Measurements from ENCODE around the gene NID1.

The NID1 gene

GRCh38 chr1:235980976-235981375, 83.9 kb downstream of the NID1 start:
- no peak for DNase-seq
- no peaks in the 10 kb centered on the region for H3K9me3 ChIP-seq (replicated peaks; ENCODE audit: insufficient read depth, low read length)
- no peaks in the 10 kb centered on the region for H3K9me2 ChIP-seq (replicated peaks; ENCODE audit: insufficient read depth, low read length)
- H3K9ac ChIP-seq (ENCODE audit: low read length), result no peak overlapping the region
- no peak overlapping the region for H3K27ac ChIP-seq (ENCODE audit: low read length)
- no peak overlapping the region for H3K4me3 ChIP-seq (ENCODE audit: low read length)
- H3K27me3 ChIP-seq (replicated peaks; ENCODE audit: insufficient read depth, low read length), result no peaks in the 10 kb centered on the region
- H3F3A ChIP-seq (ENCODE audit: insufficient read depth, low read length), result no peaks in the 10 kb centered on the region
- TF ChIP-seq CTCF (IDR thresholded peaks at IDR 0.05; ENCODE audit: low read length), result no peak
- H2AFZ ChIP-seq (ENCODE audit: low read length), result 0 out of 2 replicates have a peak overlapping the region, but pooled peaks have one; percentile 1
- H3K4me1 ChIP-seq (ENCODE audit: low read length), result no peaks in the 10 kb centered on the region
- H3K36me3 ChIP-seq (replicated peaks; ENCODE audit: insufficient read depth, low read length), result no peaks in the 10 kb centered on the region
- no peaks in the 10 kb centered on the region for H4K20me1 ChIP-seq (ENCODE audit: insufficient read depth, low read length)
- H3K4me2 ChIP-seq (ENCODE audit: low read depth, low read length), result no peak overlapping the region
- H3K79me2 ChIP-seq (ENCODE audit: low read length), result no peaks in the 10 kb centered on the region

- H3K4me3 ChIP-seq (ENCODE audit: low read length), result no peak overlapping the region
- no peaks in the 10 kb centered on the region for H4K20me1 ChIP-seq (ENCODE audit: insufficient read depth, low read length)
- H3K36me3 ChIP-seq (replicated peaks; ENCODE audit: insufficient read depth, low read length), result no peaks in the 10 kb centered on the region
- no peaks in the 10 kb centered on the region for H3K9me2 ChIP-seq (replicated peaks; ENCODE audit: insufficient read depth, low read length)
- no peaks in the 10 kb centered on the region for H3K9me3 ChIP-seq (replicated peaks; ENCODE audit: insufficient read depth, low read length)
- no peaks in the 10 kb centered on the region for H3K27me3 ChIP-seq (replicated peaks; ENCODE audit: insufficient read depth, low read length)
- H3K4me2 ChIP-seq (ENCODE audit: low read depth, low read length), result no peak overlapping the region
- H2AFZ ChIP-seq (ENCODE audit: low read length), result no peak overlapping the region
- TF ChIP-seq EZH2phosphoT487 (IDR thresholded peaks at IDR 0.05; ENCODE audit: low read length), result no peak
- TF ChIP-seq EZH2 (optimal IDR thresholded peaks at IDR 0.05; ENCODE audit: low read depth, low read length), result no peak
- no peak for TF ChIP-seq CTCF (IDR thresholded peaks at IDR 0.05; ENCODE audit: low read length)
- H3F3A ChIP-seq (ENCODE audit: insufficient read depth, low read length), result no peaks in the 10 kb centered on the region
- no peaks in the 10 kb centered on the region for H3K4me1 ChIP-seq (ENCODE audit: low read length)
- H3K79me2 ChIP-seq (ENCODE audit: low read length), result no peaks in the 10 kb centered on the region
- no peak for DNase-seq
- H3K9ac ChIP-seq (ENCODE audit: low read length), result no peak overlapping the region
- no peak overlapping the region for H3K27ac ChIP-seq (ENCODE audit: low read length)
These were observed 85.1 kb downstream of the NID1 start for GRCh38 chr1:235979716-235980333.

- no peaks in the 10 kb centered on the region for H3K9me3 ChIP-seq (replicated peaks; ENCODE audit: insufficient read depth, low read length)
- H3K9me2 ChIP-seq (replicated peaks; ENCODE audit: insufficient read depth, low read length), result no peaks in the 10 kb centered on the region
- no peaks in the 10 kb centered on the region for H3K4me1 ChIP-seq (ENCODE audit: low read length)
- H4K20me1 ChIP-seq (ENCODE audit: insufficient read depth, low read length), result no peaks in the 10 kb centered on the region
- no peak overlapping the region for H2AFZ ChIP-seq (ENCODE audit: low read length)
- no peaks in the 10 kb centered on the region for H3K27me3 ChIP-seq (replicated peaks; ENCODE audit: insufficient read depth, low read length)
- no peak overlapping the region for H3K27ac ChIP-seq (ENCODE audit: low read length)
- no peak overlapping the region for H3K9ac ChIP-seq (ENCODE audit: low read length)
- TF ChIP-seq EZH2 (optimal IDR thresholded peaks at IDR 0.05; ENCODE audit: low read depth, low read length) (no peak), CTCF (IDR thresholded peaks at IDR 0.05; ENCODE audit: low read length) (no peak), EZH2phosphoT487 (IDR thresholded peaks at IDR 0.05; ENCODE audit: low read length) (no peak)
- no peak overlapping the region for H3K4me3 ChIP-seq (ENCODE audit: low read length)
- no peak for DNase-seq
- no peak overlapping the region for H3K4me2 ChIP-seq (ENCODE audit: low read depth, low read length)
- no peaks in the 10 kb centered on the region for H3F3A ChIP-seq (ENCODE audit: insufficient read depth, low read length)
- H3K36me3 ChIP-seq (replicated peaks; ENCODE audit: insufficient read depth, low read length), result no peaks in the 10 kb centered on the region
- no peaks in the 10 kb centered on the region for H3K79me2 ChIP-seq (ENCODE audit: low read length)
These were observed 85.7 kb downstream of the NID1 start for GRCh38 chr1:235979176-235979575.
